GM19324 (cell line): ENCODE measurements around the gene RAD17.
"Not testable (repeated sequence)": the region's sequence is repeated elsewhere in the genome, so short reads cannot be mapped to it uniquely, and the experiment has no call there.

Source experiments
- ATAC-seq: cut with Tn5 transposase; IDR thresholded peaks from one replicate; pipeline ENCODE4 v1.9.1; 2021; ENCODE audit warnings: mild to moderate bottlenecking, moderate library complexity; ENCODE audit not compliant: unreplicated experiment, low FRiP score

The RAD17 gene

DNA sequence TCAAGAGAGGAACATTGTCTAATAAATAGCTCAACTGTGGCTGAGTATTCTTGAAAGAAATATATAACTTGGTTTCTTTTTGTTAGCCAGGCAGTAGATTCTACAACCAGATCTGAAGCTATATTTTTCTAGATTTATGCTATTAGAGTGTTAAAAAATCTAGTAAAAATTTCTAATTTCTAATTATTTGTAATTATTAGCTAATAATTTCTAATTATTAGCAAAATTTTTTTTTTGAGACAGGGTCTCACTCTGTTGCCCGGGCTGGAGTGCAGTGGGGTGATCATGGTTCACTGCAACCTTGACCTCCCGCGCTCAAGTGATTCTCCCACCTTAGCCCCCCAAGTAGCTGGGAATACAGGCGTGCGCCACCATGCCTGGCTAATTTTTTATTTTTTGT is 2.8 kb downstream of the RAD17 start:
- ATAC-seq: no peak

GRCh38 chr5:69374911-69375446 is 5.4 kb downstream of the RAD17 start:
- peak; percentile 69 for ATAC-seq

DNA sequence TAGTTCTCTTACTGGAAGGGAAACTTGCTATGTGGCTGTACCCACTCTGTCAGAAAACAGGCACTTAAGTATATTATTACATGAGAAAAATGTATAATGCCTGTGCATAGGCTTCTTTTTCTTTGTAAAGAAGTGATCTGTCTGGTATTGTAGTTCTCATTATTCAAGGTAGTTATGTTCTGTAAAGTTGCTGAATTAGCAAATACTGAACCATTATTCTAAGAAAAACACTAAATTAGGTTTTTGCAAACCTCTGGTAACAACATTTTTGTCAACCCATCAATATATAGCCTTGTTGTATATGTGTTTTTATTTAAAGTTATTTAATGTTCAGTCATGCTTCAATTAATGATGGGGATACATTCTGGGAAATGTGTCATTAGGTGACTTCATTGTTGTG is 8.8 kb downstream of the RAD17 start:
- no peak for ATAC-seq

- no peak for ATAC-seq
Observed at GRCh38 chr5:69404659-69405330, 35.2 kb downstream of the RAD17 start.

- no peak for ATAC-seq
Observed at GRCh38 chr5:69414885-69415583, 45.4 kb downstream of the RAD17 start, which contains the start of gene MARVELD2. Gene MARVELD2 (plus strand): TSS chr5:69415116. CDS start chr5:69419386, 4,270 bp downstream.

GRCh38 chr5:69415584-69415958 is 46.0 kb downstream of the RAD17 start:
- no peak for ATAC-seq

- ATAC-seq: no peak
Observed at GRCh38 chr5:69416180-69416579, 46.6 kb downstream of the RAD17 start.

DNA sequence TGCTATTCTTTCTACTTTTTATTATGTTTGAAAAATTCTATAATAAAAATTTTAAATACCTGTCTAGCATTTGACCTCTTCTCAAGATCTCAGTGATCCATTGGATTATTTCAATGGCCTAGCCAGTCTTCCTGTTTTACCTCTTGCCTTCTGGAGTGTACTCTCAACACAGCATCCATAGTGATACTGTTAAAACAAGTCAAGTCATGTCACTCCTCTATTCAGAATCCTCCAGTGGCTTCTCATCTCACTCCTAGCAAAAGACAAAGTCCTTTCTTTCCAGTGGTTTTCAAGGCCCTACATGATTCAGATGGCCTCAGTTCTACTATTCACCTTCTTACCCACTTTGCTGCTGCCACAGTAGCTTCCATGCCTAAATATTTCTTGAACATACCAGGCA is 47.1 kb downstream of the RAD17 start:
- no peak for ATAC-seq

DNA sequence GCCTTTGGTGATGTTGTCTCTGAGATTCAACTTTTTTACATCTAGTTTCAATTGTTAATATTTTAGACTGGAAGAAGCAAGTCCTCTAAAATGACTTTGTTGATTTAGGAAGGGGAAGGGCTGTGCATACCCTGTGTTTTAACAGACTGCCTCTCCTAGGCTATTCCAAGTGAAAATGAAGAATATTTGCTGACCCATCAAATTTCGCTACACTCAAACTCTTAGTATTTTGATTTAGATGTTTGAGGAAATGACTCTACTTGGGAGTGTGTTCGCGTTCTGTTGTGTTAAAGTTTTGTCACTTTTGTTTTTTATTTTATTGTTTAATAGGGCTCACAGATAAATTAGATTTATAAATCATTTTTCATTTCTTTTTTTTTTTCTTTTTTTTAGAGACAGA is 48.9 kb downstream of the RAD17 start:
- no peak for ATAC-seq

GRCh38 chr5:69431424-69432303 is 62.0 kb downstream of the RAD17 start:
- ATAC-seq: no peak

DNA sequence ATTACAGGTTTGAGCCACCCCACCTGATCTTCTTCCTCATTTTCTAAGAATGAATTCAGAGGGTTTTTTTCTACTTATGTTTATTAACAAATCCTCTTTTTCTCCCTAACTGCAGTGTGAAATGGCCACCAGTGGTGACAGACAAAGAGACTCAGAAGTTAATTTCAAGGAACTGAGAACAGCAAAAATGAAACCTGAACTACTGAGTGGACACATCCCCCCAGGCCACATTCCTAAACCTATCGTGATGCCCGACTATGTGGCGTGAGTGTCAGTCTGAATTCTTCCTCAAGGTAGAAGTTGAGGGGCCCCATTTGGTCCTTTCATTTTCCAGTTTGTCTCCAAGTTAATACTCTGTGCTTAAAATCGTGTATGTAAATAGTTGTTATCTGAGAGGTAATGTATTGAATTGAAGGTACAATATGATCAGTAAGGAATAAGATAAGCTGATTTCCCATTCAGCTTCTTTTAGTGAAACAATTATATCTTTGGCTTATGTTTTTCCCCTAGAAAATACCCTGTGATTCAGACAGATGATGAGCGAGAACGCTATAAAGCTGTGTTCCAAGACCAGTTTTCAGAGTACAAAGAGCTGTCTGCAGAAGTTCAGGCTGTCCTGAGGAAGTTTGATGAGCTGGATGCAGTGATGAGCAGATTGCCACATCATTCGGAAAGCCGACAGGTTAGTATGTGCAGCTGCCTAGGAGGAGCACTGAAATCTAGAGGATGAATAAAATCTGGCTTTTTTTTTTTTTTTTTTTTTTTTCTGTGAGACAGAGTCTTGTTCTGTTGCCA is 63.0 kb downstream of the RAD17 start:
- no peak for ATAC-seq

DNA sequence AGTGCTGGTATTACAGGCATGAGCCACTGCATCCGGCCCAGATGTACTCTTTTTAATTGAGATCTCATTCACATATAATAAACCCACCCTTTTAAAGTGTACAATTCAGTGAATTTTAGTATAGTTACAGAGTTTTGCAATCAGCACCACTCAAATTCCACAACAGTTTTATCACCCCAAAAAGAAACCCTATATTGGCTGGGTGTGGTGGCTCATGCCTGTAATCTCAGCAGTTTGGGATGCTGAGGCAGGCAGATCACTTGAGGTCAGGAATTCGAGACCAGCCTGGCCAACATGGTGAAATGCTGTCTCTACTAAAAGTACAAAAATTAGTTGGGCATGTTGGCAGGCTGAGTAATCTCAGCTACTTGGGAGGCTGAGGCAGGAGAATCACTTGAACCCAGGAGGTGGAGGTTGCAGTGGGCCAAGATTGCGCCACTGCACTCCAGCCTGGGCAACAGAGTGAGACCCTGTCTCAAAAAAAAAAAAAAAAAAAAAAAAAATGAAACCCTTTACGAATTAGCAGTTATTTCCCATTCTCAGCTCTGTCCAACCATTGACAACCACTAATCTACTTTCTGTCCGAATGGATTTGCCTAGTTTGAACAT is 65.8 kb downstream of the RAD17 start:
- not testable (repeated sequence) for ATAC-seq

DNA sequence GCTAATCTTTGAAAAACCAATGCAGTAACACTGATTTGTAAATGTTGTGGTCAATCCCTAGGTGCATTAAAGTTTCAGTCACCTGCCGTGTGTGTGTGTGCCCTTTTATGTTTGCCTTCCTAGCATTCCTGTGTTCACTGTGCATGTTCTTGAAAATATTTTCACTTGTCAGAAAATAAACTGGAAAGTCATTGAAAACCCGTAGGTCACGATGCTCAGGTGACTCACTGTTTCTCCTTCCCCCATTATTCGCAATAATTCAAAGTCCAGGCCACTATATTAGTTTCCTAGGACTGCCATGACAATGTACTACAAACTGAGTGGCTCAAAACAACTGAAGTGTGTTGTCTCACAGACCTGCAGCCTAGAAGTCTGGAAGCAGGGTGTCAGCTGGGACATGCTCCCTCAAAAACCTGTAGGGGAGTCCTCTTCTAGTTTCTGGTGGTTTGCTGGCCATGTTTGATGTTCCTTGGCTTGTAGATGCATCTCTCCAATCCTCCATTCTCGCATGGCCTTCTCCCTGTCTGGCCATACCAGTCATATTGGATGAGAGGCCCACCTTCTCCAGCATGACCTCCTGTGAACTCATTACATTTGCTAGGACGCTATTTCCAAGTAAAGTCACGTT is 74.6 kb downstream of the RAD17 start:
- ATAC-seq: no peak

- no peak for ATAC-seq
Observed at GRCh38 chr5:69449511-69449910, 79.9 kb downstream of the RAD17 start.

DNA sequence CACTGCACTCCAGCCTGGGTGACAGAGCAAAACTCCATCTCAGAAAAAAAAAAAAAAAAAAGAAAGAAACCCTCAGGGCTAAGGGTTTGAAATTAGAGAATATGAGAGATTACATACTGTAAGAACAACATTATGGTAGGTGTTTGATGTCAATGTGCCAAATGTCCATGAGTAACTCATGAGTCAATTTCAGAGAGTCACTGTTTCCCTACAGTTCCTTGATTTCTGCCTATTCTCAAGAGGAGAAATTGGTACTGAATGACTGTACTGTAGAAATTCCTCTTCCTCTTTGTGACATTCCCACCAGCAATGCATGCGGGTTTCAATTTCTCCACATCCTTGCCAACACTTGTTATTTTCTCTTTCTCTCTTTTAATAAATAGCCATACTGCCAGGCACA is 80.5 kb downstream of the RAD17 start:
- ATAC-seq: no peak

GRCh38 chr5:69450527-69450926 is 80.9 kb downstream of the RAD17 start:
- ATAC-seq: not testable (repeated sequence)

- no peak for ATAC-seq
Observed at GRCh38 chr5:69451941-69452647, 82.5 kb downstream of the RAD17 start.

- ATAC-seq: not testable (repeated sequence)
Observed at GRCh38 chr5:69453487-69453886, 83.9 kb downstream of the RAD17 start.
